ENCODE measurements around the gene CDH23. TPM values are rescaled to one million over a fixed set of nuclear protein-coding genes. Genes with fewer than 3 reads are reported as not detected.
A peak's percentile ranks its signal among the peaks of the same experiment; 100 is the strongest.

The CDH23 gene
- total RNA-seq, 1 experiment from 2014 or later: 2.9 TPM

DNA sequence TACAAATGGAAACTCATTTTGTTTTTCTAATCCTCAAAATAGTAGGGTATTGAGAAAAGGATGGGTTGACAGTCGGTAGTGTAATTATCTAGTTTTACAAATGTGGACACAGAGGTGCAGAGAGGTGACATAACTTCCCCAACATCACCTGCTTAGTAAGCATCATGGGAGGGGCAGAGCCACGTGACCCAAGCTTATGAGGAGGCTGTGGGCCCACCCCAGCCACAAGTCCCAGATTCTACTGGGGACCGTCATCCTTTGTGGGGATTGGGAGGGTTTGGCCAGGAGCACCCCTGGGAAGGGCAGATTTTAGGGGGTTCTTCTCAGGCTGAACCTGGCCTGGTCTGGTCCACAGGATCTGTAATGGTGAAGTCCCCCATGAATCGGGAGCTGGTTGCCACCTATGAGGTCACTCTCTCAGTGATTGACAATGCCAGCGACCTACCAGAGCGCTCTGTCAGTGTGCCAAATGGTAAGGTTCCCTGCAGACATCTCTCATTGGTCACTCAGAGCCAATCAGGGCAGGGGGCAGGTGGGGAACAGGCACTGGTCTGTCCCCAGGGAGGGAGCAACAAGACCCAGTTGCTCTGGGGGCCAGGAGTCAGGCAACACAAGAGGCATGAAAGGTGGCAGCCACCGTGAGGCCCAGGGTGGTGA lies 400.2 kb downstream of the CDH23 start:
- no peaks in the 10 kb centered on the region; the same call in none of the 2 replicates for H3K27me3 Mint-ChIP-seq (ENCODE audit: low read depth)
- ATAC-seq (peak; percentile 79), DNase-seq (ENCODE audit: low spot score) (peak; percentile 35)
- TF ChIP-seq, protein P1, sequence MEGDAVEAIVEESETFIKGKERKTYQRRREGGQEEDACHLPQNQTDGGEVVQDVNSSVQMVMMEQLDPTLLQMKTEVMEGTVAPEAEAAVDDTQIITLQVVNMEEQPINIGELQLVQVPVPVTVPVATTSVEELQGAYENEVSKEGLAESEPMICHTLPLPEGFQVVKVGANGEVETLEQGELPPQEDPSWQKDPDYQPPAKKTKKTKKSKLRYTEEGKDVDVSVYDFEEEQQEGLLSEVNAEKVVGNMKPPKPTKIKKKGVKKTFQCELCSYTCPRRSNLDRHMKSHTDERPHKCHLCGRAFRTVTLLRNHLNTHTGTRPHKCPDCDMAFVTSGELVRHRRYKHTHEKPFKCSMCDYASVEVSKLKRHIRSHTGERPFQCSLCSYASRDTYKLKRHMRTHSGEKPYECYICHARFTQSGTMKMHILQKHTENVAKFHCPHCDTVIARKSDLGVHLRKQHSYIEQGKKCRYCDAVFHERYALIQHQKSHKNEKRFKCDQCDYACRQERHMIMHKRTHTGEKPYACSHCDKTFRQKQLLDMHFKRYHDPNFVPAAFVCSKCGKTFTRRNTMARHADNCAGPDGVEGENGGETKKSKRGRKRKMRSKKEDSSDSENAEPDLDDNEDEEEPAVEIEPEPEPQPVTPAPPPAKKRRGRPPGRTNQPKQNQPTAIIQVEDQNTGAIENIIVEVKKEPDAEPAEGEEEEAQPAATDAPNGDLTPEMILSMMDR (IDR thresholded peaks at IDR 0.05): no peak
- TF ChIP-seq, protein P2, sequence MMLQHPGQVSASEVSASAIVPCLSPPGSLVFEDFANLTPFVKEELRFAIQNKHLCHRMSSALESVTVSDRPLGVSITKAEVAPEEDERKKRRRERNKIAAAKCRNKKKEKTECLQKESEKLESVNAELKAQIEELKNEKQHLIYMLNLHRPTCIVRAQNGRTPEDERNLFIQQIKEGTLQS (CRISPR knock-in tag; conservative IDR thresholded peaks at IDR 0.05): no peak
- TF ChIP-seq EMX1 (CRISPR knock-in tag; IDR thresholded peaks at IDR 0.05) (no peak), NFYB (CRISPR knock-in tag; conservative IDR thresholded peaks at IDR 0.05; ENCODE audit: low read depth) (peak; percentile 82)
- TF ChIP-seq, protein P3, sequence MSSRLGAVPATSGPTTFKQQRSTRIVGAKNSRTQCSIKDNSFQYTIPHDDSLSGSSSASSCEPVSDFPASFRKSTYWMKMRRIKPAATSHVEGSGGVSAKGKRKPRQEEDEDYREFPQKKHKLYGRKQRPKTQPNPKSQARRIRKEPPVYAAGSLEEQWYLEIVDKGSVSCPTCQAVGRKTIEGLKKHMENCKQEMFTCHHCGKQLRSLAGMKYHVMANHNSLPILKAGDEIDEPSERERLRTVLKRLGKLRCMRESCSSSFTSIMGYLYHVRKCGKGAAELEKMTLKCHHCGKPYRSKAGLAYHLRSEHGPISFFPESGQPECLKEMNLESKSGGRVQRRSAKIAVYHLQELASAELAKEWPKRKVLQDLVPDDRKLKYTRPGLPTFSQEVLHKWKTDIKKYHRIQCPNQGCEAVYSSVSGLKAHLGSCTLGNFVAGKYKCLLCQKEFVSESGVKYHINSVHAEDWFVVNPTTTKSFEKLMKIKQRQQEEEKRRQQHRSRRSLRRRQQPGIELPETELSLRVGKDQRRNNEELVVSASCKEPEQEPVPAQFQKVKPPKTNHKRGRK (CRISPR knock-in tag; IDR thresholded peaks at IDR 0.05; ENCODE audit: borderline replicate concordance): no peak
- TF ChIP-seq, protein P4, sequence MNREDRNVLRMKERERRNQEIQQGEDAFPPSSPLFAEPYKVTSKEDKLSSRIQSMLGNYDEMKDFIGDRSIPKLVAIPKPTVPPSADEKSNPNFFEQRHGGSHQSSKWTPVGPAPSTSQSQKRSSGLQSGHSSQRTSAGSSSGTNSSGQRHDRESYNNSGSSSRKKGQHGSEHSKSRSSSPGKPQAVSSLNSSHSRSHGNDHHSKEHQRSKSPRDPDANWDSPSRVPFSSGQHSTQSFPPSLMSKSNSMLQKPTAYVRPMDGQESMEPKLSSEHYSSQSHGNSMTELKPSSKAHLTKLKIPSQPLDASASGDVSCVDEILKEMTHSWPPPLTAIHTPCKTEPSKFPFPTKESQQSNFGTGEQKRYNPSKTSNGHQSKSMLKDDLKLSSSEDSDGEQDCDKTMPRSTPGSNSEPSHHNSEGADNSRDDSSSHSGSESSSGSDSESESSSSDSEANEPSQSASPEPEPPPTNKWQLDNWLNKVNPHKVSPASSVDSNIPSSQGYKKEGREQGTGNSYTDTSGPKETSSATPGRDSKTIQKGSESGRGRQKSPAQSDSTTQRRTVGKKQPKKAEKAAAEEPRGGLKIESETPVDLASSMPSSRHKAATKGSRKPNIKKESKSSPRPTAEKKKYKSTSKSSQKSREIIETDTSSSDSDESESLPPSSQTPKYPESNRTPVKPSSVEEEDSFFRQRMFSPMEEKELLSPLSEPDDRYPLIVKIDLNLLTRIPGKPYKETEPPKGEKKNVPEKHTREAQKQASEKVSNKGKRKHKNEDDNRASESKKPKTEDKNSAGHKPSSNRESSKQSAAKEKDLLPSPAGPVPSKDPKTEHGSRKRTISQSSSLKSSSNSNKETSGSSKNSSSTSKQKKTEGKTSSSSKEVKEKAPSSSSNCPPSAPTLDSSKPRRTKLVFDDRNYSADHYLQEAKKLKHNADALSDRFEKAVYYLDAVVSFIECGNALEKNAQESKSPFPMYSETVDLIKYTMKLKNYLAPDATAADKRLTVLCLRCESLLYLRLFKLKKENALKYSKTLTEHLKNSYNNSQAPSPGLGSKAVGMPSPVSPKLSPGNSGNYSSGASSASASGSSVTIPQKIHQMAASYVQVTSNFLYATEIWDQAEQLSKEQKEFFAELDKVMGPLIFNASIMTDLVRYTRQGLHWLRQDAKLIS (CRISPR knock-in tag; IDR thresholded peaks at IDR 0.05; ENCODE audit: borderline replicate concordance): no peak
- H3K4me1 Mint-ChIP-seq: no peaks in the 10 kb centered on the region
- H3K9me3 Mint-ChIP-seq: no peaks in the 10 kb centered on the region
- H3K4me3 Mint-ChIP-seq: no peak overlapping the region
- POLR2A ChIA-PET: interaction anchor here (0.6 kb wide), 1 partner anchor 489 kb away, joined by 3 read pairs; no protein-coding TSS in a partner anchor
- H3K27ac Mint-ChIP-seq: no peak overlapping the region
- CTCF ChIA-PET: interaction anchor here (0.8 to 1.2 kb wide), 2 partner anchors 9 to 88 kb away, joined by 3 read pairs; no protein-coding TSS in a partner anchor
- H3K36me3 Mint-ChIP-seq: no peaks in the 10 kb centered on the region

DNA sequence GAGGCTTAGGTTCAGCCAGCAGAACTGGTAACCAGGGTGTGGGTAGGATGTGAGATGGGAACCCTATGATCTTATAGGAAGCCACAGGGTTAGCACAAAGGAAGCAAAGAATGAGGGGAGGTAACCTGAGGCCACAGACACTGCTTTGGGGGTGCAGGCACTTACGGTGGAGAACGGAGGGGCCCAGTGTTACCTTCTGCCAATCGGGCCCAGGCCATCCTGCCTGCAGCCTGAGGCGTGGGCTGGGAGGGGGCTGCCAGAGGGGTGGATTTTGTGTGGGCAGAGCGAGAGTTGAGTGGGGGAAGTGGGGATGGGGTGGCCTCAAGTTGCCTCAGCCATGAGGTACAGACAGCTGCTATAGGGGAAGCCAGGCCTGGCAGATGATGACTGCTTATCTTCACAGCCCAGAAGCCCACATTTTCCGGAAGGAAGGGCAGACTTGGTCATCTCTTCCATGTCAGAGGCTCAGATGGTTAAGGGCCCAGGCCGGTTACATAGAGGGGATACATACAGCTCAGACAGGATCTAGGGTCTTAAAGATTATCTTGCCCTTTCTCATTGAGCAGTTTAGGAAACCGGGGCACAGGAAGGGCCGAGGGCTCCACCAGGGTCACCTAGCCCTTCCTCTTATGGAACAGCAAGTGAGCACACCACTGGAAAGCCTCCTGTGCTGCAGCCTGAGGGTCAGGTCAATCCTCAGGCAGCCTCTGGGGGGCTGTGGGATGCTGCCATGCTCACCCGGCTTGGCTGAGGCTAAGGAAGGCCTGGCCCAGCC lies 401.0 kb downstream of the CDH23 start:
- POLR2A ChIA-PET: no interaction called here
- Mint-ChIP-seq H3K4me3 (no peak overlapping the region), H3K36me3 (no peaks in the 10 kb centered on the region), H3K9me3 (no peaks in the 10 kb centered on the region), H3K27ac (no peak overlapping the region), H3K27me3 (ENCODE audit: low read depth) (no peaks in the 10 kb centered on the region; the same call in none of the 2 replicates), H3K4me1 (no peaks in the 10 kb centered on the region)
- ATAC-seq (no peak), DNase-seq (ENCODE audit: low spot score) (no peak)
- CTCF ChIA-PET: interaction anchor here (0.8 to 1.2 kb wide), 2 partner anchors 8 to 89 kb away, joined by 3 read pairs; no protein-coding TSS in a partner anchor
- TF ChIP-seq, protein P5, sequence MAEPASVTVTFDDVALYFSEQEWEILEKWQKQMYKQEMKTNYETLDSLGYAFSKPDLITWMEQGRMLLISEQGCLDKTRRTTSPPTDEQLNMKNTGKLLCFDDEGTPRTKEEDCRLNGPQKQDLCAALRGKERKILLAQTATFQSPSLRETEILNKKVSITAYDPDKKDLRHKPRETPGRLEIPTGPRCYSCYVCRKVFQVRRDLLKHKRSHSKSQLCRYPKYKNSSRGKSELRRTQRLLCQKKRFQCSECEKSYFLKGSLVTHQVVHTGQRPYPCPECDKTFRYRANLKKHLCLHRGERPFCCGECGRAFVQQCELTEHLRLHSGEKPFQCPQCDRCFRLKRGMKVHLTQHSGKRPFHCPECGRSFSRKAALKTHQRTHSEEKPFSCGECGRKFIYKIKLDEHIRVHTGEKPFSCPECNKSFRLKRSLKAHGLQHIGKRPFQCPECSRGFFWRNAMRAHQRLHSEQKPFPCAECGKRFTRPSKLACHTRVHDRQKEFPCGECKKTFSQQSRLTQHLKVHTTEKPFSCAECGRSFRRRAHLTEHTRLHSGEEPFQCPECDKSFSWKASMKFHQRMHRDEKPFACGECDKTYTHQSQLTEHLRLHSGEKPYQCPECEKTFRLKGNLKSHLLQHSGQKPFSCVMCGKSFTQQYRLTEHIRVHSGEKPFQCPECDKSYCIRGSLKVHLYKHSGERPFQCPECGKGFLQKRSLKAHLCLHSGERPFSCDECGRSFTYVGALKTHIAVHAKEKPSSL (CRISPR knock-in tag; conservative IDR thresholded peaks at IDR 0.05): no peak
- TF ChIP-seq, protein P6, sequence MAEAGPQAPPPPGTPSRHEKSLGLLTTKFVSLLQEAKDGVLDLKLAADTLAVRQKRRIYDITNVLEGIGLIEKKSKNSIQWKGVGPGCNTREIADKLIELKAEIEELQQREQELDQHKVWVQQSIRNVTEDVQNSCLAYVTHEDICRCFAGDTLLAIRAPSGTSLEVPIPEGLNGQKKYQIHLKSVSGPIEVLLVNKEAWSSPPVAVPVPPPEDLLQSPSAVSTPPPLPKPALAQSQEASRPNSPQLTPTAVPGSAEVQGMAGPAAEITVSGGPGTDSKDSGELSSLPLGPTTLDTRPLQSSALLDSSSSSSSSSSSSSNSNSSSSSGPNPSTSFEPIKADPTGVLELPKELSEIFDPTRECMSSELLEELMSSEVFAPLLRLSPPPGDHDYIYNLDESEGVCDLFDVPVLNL (CRISPR knock-in tag; IDR thresholded peaks at IDR 0.05; ENCODE audit: borderline replicate concordance, low read depth): no peak
- TF ChIP-seq SP1 (CRISPR knock-in tag; conservative IDR thresholded peaks at IDR 0.05): no peak

All from WTC11 (cell line).